Liver (tissue), 9 donors: ENCODE results near the gene FEM1C. TPM values are rescaled to one million over a fixed set of nuclear protein-coding genes. Genes with fewer than 3 reads are reported as not detected.

Experiments
- DNase-seq: peaks from one replicate; pipeline ENCODE4 v3.0.0-alpha.2; 2017; ENCODE audit warnings: low spot score
- H3K27ac ChIP-seq, 2 donors: one replicate each; pipeline ENCODE4 v1.7.0; 2013; ENCODE audit warnings: inconsistent platforms in 2 of 2, low read length in 2 of 2, control low read depth in 1 of 2, low read depth in 1 of 2, mild to moderate bottlenecking in 1 of 2
- H3K27me3 ChIP-seq, 4 donors: one replicate each; pipeline versions ENCODE4 v1.6.1 to v1.7.0; 2013; ENCODE audit warnings: low read length in 3 of 4, inconsistent platforms in 1 of 4, mild to moderate bottlenecking in 1 of 4, moderate library complexity in 1 of 4; ENCODE audit not compliant: control insufficient read depth in 4 of 4, insufficient read depth in 4 of 4
- H3K36me3 ChIP-seq, 4 donors: one replicate each; pipeline versions ENCODE4 v1.6.1 to v1.7.0; 2013; ENCODE audit warnings: low read length in 3 of 4, mild to moderate bottlenecking in 3 of 4, low read depth in 1 of 4, moderate library complexity in 1 of 4; ENCODE audit not compliant: control insufficient read depth in 4 of 4, insufficient read depth in 3 of 4
- H3K4me1 ChIP-seq, 4 donors: one replicate each; pipeline versions ENCODE4 v1.6.1 to v1.7.0; 2013; ENCODE audit warnings: low read length in 3 of 4, mild to moderate bottlenecking in 3 of 4, moderate library complexity in 1 of 4; ENCODE audit not compliant: control insufficient read depth in 4 of 4, insufficient read depth in 4 of 4
- H3K4me3 ChIP-seq, 3 donors: one replicate each; pipeline versions ENCODE4 v1.6.1 to v1.7.0; 2013; ENCODE audit warnings: low read length in 3 of 3, control low read depth in 1 of 3, low read depth in 1 of 3, mild to moderate bottlenecking in 1 of 3
- H3K9ac ChIP-seq, 2 donors: one replicate each; pipeline ENCODE4 v1.7.0; 2013; ENCODE audit warnings: low read length in 2 of 2, mild to moderate bottlenecking in 2 of 2, moderate library complexity in 2 of 2, control low read depth in 1 of 2, low read depth in 1 of 2
- H3K9me3 ChIP-seq, 4 donors: one replicate each; pipeline versions ENCODE4 v1.6.1 to v1.7.0; 2013; ENCODE audit warnings: low read length in 3 of 4; ENCODE audit not compliant: control insufficient read depth in 4 of 4
- ATF3 ChIP-seq: IDR thresholded peaks from 2 replicates; pipeline ENCODE4 v1.6.1; 2016; ENCODE audit warnings: antibody characterized with exemption
- CTCF ChIP-seq: fragments of 150-350 bp; IDR thresholded peaks from 2 replicates; pipeline ENCODE4 v1.5.1; 2017; ENCODE audit warnings: improper control_type of control experiment, low read depth, low read length; ENCODE audit not compliant: missing input control
- EGR1 ChIP-seq, 2 donors: IDR thresholded peaks; 2 replicates each; pipeline ENCODE4 v1.6.1; 2016 to 2018; ENCODE audit warnings: antibody characterized with exemption in 2 of 2, low read depth in 2 of 2
- FOXA1 ChIP-seq: IDR thresholded peaks from 2 replicates; pipeline ENCODE4 v1.6.1; 2016; ENCODE audit warnings: antibody characterized with exemption
- FOXA2 ChIP-seq: IDR thresholded peaks from 2 replicates; pipeline ENCODE4 v1.6.1; 2016; ENCODE audit warnings: antibody characterized with exemption
- GABPA ChIP-seq, 2 donors: IDR thresholded peaks in 1 of 2; conservative IDR thresholded peaks in 1 of 2; 2 replicates each; pipeline ENCODE4 v1.6.1; 2016; ENCODE audit warnings: antibody characterized with exemption in 2 of 2, mild to moderate bottlenecking in 1 of 2, moderate library complexity in 1 of 2
- HNF4A ChIP-seq, 2 donors: conservative IDR thresholded peaks; 2 replicates each; pipeline ENCODE4 v1.6.1; 2016; ENCODE audit warnings: antibody characterized with exemption in 2 of 2, mild to moderate bottlenecking in 2 of 2
- HNF4G ChIP-seq: IDR thresholded peaks from 2 replicates; pipeline ENCODE4 v1.6.1; 2016; ENCODE audit warnings: antibody characterized with exemption
- JUND ChIP-seq, 2 donors: IDR thresholded peaks; 2 replicates each; pipeline ENCODE4 v1.6.1; 2016; ENCODE audit warnings: antibody characterized with exemption in 2 of 2
- MAX ChIP-seq: IDR thresholded peaks from 2 replicates; pipeline ENCODE4 v1.6.1; 2016; ENCODE audit warnings: antibody characterized with exemption
- RAD21 ChIP-seq, 2 donors: IDR thresholded peaks; 2 replicates each; pipeline ENCODE4 v1.6.1; 2016; ENCODE audit warnings: antibody characterized with exemption in 2 of 2, mild to moderate bottlenecking in 2 of 2
- SP1 ChIP-seq: IDR thresholded peaks from 2 replicates; pipeline ENCODE4 v1.6.1; 2018; ENCODE audit warnings: antibody characterized with exemption, mild to moderate bottlenecking
- TAF1 ChIP-seq: conservative IDR thresholded peaks from 2 replicates; pipeline ENCODE4 v1.6.1; 2016; ENCODE audit warnings: antibody characterized with exemption, mild to moderate bottlenecking
- YY1 ChIP-seq: IDR thresholded peaks from 2 replicates; pipeline ENCODE4 v1.6.1; 2016; ENCODE audit warnings: antibody characterized with exemption, mild to moderate bottlenecking
- ZBTB33 ChIP-seq: IDR thresholded peaks from 2 replicates; pipeline ENCODE4 v1.6.1; 2016; ENCODE audit warnings: antibody characterized with exemption
- WGBS: extraction: QIAGEN DNeasy Blood & Tissue Kit; methylation state at CpG from one replicate; pipeline ENCODE4 v1.1.7; 2013; 5-methylcytosine and 5-hydroxymethylcytosine counted together
- polyA plus RNA-seq, 2 donors: library from polyadenylated mRNA; stranded (reverse) in 1 of 2; unstranded in 1 of 2; fragments of 200-250 nt in 1 of 2; fragments of >200 nt in 1 of 2; fragmentation: Nextera tagmentation in 1 of 2; extraction: Ambion mirVana in 1 of 2; gene quantifications; one replicate each; pipeline versions ENCODE4 v1.2.1 to v1.2.3, GENCODE V29; 2013 to 2015
- total RNA-seq, 2 donors: library from RNA; depleted of rRNA; stranded (reverse); fragments of >200 nt; gene quantifications; one replicate each; pipeline ENCODE4 v1.2.3, GENCODE V29; 2014
- donor health status: healthy.
- donor health status: healthy.
- donor health status: healthy.
- donor health status: healthy.
- donor health status: healthy.

Gene FEM1C
- total and polyA plus RNA-seq, 4 donors: 3.4 to 14.3 (median 8.8) TPM

- Histone ChIP-seq H3K9me3 (no peaks in the 10 kb centered on the region), H3K27ac (no peak overlapping the region), H3K4me3 (no peak overlapping the region), H3K27me3 (no peaks in the 10 kb centered on the region), H3K36me3 (no peaks in the 10 kb centered on the region), H3K4me1 (peaks cover 0 to 6% (median 0%) of the 10 kb centered on the region in 4 donors), H3K9ac (no peak overlapping the region)
- TF ChIP-seq YY1 (peak; percentile 22), TAF1 (no peak), GABPA (IDR thresholded peaks at IDR 0.05 in 1 of 2, conservative IDR thresholded peaks at IDR 0.05 in 1 of 2) (no peak)
- no peak for DNase-seq
These were observed 68.8 kb downstream of the FEM1C start for GRCh38 chr5:115475788-115476187.

- WGBS: 66% methylated on average over 6 of the region's 6 CpGs
- Histone ChIP-seq H3K27ac (no peak overlapping the region), H3K27me3 (no peaks in the 10 kb centered on the region)
These were observed 72.1 kb downstream of the FEM1C start for GRCh38 chr5:115472271-115473025.

GRCh38 chr5:115471345-115472063 lies 73.1 kb downstream of the FEM1C start:
- no peak overlapping the region for H3K4me3 ChIP-seq
- H3K9me3 ChIP-seq: no peaks in the 10 kb centered on the region
- H3K27ac ChIP-seq: no peak overlapping the region
- peaks cover 0 to 6% (median 0%) of the 10 kb centered on the region in 4 donors for H3K4me1 ChIP-seq
- no peak for DNase-seq
- no peaks in the 10 kb centered on the region for H3K27me3 ChIP-seq
- no peak overlapping the region for H3K9ac ChIP-seq
- 78% methylated on average over 6 of the region's 6 CpGs for WGBS
- no peaks in the 10 kb centered on the region for H3K36me3 ChIP-seq
- TF ChIP-seq CTCF: no peak
- TF ChIP-seq RAD21 (IDR thresholded peaks at IDR 0.05): no peak
- no peak for TF ChIP-seq EGR1 (IDR thresholded peaks at IDR 0.05; ENCODE audit: low read depth in 2 of 2)
- no peak for TF ChIP-seq TAF1
- no peak for TF ChIP-seq SP1
- no peak for TF ChIP-seq JUND (IDR thresholded peaks at IDR 0.05)
- no peak for TF ChIP-seq FOXA1
- no peak for TF ChIP-seq GABPA (IDR thresholded peaks at IDR 0.05 in 1 of 2, conservative IDR thresholded peaks at IDR 0.05 in 1 of 2)
- TF ChIP-seq ZBTB33: no peak
- no peak for TF ChIP-seq HNF4A (conservative IDR thresholded peaks at IDR 0.05)

More at GRCh38 chr5:115472271-115473025, 72.1 kb downstream of the FEM1C start:
- no peaks in the 10 kb centered on the region for H3K9me3 ChIP-seq
- H3K4me1 ChIP-seq: peaks cover 0 to 6% (median 0%) of the 10 kb centered on the region in 4 donors
- no peaks in the 10 kb centered on the region for H3K36me3 ChIP-seq
- no peak overlapping the region for H3K4me3 ChIP-seq
- H3K9ac ChIP-seq: no peak overlapping the region
- TF ChIP-seq ZBTB33 (no peak), EGR1 (IDR thresholded peaks at IDR 0.05; ENCODE audit: low read depth in 2 of 2) (no peak), HNF4G (no peak), MAX (no peak), HNF4A (conservative IDR thresholded peaks at IDR 0.05) (no peak), JUND (IDR thresholded peaks at IDR 0.05) (no peak), FOXA2 (no peak), FOXA1 (no peak), YY1 (no peak), TAF1 (no peak), SP1 (no peak), ATF3 (no peak)
- DNase-seq: no peak
